Measurements from ENCODE around the gene LOXHD1.

DNA sequence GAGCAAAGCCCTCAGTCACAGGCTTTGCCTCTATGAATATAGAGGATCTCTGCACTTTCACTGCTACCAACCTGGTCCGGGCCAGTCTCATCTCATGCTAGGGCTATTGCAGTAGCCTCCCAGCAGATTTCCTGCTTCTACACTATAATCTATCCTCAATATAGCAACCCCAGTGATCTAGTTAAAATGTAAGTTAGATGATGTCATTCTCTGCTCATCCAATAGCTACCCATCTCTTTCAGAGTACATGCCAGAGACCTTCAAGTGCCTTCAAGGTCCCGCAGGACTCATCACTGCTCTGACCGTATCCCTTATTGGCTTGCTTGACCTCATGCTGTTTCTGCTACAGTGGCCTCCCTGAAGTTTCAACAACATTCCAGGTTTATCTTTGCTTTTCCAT, 186.3 kb downstream of the LOXHD1 start:
- TF ChIP-seq, protein P1, sequence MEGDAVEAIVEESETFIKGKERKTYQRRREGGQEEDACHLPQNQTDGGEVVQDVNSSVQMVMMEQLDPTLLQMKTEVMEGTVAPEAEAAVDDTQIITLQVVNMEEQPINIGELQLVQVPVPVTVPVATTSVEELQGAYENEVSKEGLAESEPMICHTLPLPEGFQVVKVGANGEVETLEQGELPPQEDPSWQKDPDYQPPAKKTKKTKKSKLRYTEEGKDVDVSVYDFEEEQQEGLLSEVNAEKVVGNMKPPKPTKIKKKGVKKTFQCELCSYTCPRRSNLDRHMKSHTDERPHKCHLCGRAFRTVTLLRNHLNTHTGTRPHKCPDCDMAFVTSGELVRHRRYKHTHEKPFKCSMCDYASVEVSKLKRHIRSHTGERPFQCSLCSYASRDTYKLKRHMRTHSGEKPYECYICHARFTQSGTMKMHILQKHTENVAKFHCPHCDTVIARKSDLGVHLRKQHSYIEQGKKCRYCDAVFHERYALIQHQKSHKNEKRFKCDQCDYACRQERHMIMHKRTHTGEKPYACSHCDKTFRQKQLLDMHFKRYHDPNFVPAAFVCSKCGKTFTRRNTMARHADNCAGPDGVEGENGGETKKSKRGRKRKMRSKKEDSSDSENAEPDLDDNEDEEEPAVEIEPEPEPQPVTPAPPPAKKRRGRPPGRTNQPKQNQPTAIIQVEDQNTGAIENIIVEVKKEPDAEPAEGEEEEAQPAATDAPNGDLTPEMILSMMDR (IDR thresholded peaks at IDR 0.05; ENCODE audit: insufficient read depth, low read length) = no peak
- TF ChIP-seq, protein P2, sequence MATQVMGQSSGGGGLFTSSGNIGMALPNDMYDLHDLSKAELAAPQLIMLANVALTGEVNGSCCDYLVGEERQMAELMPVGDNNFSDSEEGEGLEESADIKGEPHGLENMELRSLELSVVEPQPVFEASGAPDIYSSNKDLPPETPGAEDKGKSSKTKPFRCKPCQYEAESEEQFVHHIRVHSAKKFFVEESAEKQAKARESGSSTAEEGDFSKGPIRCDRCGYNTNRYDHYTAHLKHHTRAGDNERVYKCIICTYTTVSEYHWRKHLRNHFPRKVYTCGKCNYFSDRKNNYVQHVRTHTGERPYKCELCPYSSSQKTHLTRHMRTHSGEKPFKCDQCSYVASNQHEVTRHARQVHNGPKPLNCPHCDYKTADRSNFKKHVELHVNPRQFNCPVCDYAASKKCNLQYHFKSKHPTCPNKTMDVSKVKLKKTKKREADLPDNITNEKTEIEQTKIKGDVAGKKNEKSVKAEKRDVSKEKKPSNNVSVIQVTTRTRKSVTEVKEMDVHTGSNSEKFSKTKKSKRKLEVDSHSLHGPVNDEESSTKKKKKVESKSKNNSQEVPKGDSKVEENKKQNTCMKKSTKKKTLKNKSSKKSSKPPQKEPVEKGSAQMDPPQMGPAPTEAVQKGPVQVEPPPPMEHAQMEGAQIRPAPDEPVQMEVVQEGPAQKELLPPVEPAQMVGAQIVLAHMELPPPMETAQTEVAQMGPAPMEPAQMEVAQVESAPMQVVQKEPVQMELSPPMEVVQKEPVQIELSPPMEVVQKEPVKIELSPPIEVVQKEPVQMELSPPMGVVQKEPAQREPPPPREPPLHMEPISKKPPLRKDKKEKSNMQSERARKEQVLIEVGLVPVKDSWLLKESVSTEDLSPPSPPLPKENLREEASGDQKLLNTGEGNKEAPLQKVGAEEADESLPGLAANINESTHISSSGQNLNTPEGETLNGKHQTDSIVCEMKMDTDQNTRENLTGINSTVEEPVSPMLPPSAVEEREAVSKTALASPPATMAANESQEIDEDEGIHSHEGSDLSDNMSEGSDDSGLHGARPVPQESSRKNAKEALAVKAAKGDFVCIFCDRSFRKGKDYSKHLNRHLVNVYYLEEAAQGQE (IDR thresholded peaks at IDR 0.05; ENCODE audit: insufficient replicate concordance, low read depth) = no peak
- no peak for TF ChIP-seq SPI1 (IDR thresholded peaks at IDR 0.05; ENCODE audit: borderline replicate concordance, low read depth)
- no peak for TF ChIP-seq POLR2AphosphoS5 (IDR thresholded peaks at IDR 0.05; ENCODE audit: low read depth)
